HCT116 (cell line): ENCODE data around the gene ERCC6. TPM values are rescaled to one million over a fixed set of nuclear protein-coding genes. Genes with fewer than 3 reads are reported as not detected.

Experiments used
- ATAC-seq: fragments of 200-7000 bp; cut with Tn5 transposase; 2 replicates; pipeline ENCODE4 v1.9.1; 2020; ENCODE audit warnings: mild to moderate bottlenecking, moderate library complexity
- BruUV-seq: library from RNA; stranded (reverse); fragments of 400-500 nt; replicated peaks from 2 replicates; lab custom pipeline; 2021; lab: Mats Ljungman, UMichigan
- CTCF ChIA-PET: fragments of 300-600 bp; sonication (Branson Sonifier 250); formaldehyde crosslinking; loops from one replicate; lab custom pipeline; 2021; ENCODE audit warnings: antibody characterized with exemption; lab: Charles Lee
- POLR2A ChIA-PET: fragments of 300-600, 350-600 bp; sonication (Branson Sonifier 250); formaldehyde crosslinking; loops from one replicate; lab custom pipeline; 2021; ENCODE audit warnings: antibody characterized with exemption; lab: Charles Lee
- RAD21 ChIA-PET, 2 experiments: fragments of 300-600 bp; sonication (Branson Sonifier 250); formaldehyde crosslinking; loops; one replicate each; lab custom pipeline; 2023; ENCODE audit warnings: low total read pairs in 2 of 2; ENCODE audit not compliant: uncharacterized antibody in 2 of 2, unreplicated experiment in 2 of 2, low non-redundant PET in 1 of 2; lab: Charles Lee
- DNase-seq: peaks from one replicate; pipeline ENCODE4 v3.0.0-alpha.2; 2010; ENCODE audit warnings: low read depth, low spot score
- H2AFZ ChIP-seq: fragments of 200-600 bp; shearing (Covaris generic), sonication (generic); 2 replicates; pipeline ENCODE4 v1.6.1; 2017; ENCODE audit warnings: low read depth, mixed run types, mixed read lengths, antibody characterized with exemption, low read length; ENCODE audit not compliant: poor library complexity, severe bottlenecking
- H3K27ac ChIP-seq: 2 replicates; pipeline ENCODE4 v1.5.1; 2012; ENCODE audit warnings: low read depth, low read length
- H3K27me3 ChIP-seq: fragments of 200-600 bp; sonication (generic); 2 replicates; pipeline ENCODE4 v1.6.1; 2016; ENCODE audit warnings: mixed run types, low read length, mixed read lengths; ENCODE audit not compliant: insufficient read depth
- H3K36me3 ChIP-seq, 2 experiments: fragments of 200-500 bp in 1 of 2; fragments of 200-600 bp in 1 of 2; sonication (Bioruptor generic) in 1 of 2; sonication (generic) in 1 of 2; 2 replicates each; pipeline versions ENCODE4 v1.5.1 to v1.6.1; 2014 to 2016; ENCODE audit warnings: low read length in 2 of 2, inconsistent platforms in 1 of 2, mixed read lengths in 1 of 2, mixed run types in 1 of 2; ENCODE audit not compliant: insufficient read depth in 2 of 2, control insufficient read depth in 1 of 2
- H3K4me1 ChIP-seq, 2 experiments: fragments of 200-600 bp in 1 of 2; sonication (generic) in 1 of 2; 2 replicates each; pipeline versions ENCODE4 v1.5.1 to v1.6.1; 2012 to 2017; ENCODE audit warnings: low read length in 2 of 2, inconsistent platforms in 1 of 2, mild to moderate bottlenecking in 1 of 2, mixed read lengths in 1 of 2, mixed run types in 1 of 2, moderate library complexity in 1 of 2; ENCODE audit not compliant: insufficient read depth in 2 of 2, control insufficient read depth in 1 of 2
- H3K4me2 ChIP-seq: fragments of 200-600 bp; sonication (generic); 2 replicates; pipeline ENCODE4 v1.6.1; 2017; ENCODE audit warnings: mixed run types, low read length, mixed read lengths
- H3K4me3 ChIP-seq, 2 experiments: fragments of 200-600 bp in 1 of 2; sonication (generic) in 1 of 2; replicated peaks in 1 of 2; 2 replicates each; pipeline ENCODE4 v1.5.1; 2011 to 2016; ENCODE audit warnings: low read length in 2 of 2, control low read depth in 1 of 2, low read depth in 1 of 2, mild to moderate bottlenecking in 1 of 2, mixed read lengths in 1 of 2, mixed run types in 1 of 2
- H3K79me2 ChIP-seq: fragments of 200-600 bp; sonication (generic); 2 replicates; pipeline ENCODE4 v1.6.1; 2017; ENCODE audit warnings: mild to moderate bottlenecking, mixed run types, low read length, moderate library complexity, mixed read lengths; ENCODE audit not compliant: insufficient read depth
- H3K9ac ChIP-seq: fragments of 200-600 bp; sonication (generic); 2 replicates; pipeline ENCODE4 v1.6.1; 2016; ENCODE audit warnings: low read length, mixed read lengths
- H3K9me2 ChIP-seq: fragments of 200-600 bp; sonication (generic), shearing (Covaris generic); 2 replicates; pipeline ENCODE4 v1.6.1; 2017; ENCODE audit warnings: mixed run types, mild to moderate bottlenecking, moderate library complexity; ENCODE audit not compliant: insufficient read depth
- H3K9me3 ChIP-seq, 2 experiments: fragments of 200-500 bp in 1 of 2; fragments of 200-600 bp in 1 of 2; sonication (Bioruptor generic) in 1 of 2; sonication (generic) in 1 of 2; 2 replicates each; pipeline ENCODE4 v1.6.1; 2014 to 2017; ENCODE audit warnings: low read length in 2 of 2, mixed read lengths in 2 of 2, inconsistent platforms in 1 of 2, low read depth in 1 of 2, mild to moderate bottlenecking in 1 of 2, mixed run types in 1 of 2, moderate library complexity in 1 of 2; ENCODE audit not compliant: control insufficient read depth in 1 of 2, insufficient read depth in 1 of 2
- H4K20me1 ChIP-seq: fragments of 200-600 bp; sonication (generic), shearing (Covaris generic); 2 replicates; pipeline ENCODE4 v1.6.1; 2017; ENCODE audit warnings: mixed run types, mild to moderate bottlenecking, moderate library complexity; ENCODE audit not compliant: insufficient read depth
- CEBPB ChIP-seq: IDR thresholded peaks from 2 replicates; pipeline ENCODE4 v1.6.1; 2012; ENCODE audit warnings: low read depth
- EZH2 ChIP-seq: fragments of 200-600 bp; sonication (generic); IDR thresholded peaks from 2 replicates; pipeline ENCODE4 v1.6.1; 2017; ENCODE audit warnings: antibody characterized with exemption, mixed run types
- EZH2phosphoT487 ChIP-seq: fragments of 200-600 bp; IDR thresholded peaks from 2 replicates; pipeline ENCODE4 v1.6.1; 2018; ENCODE audit warnings: antibody characterized with exemption, borderline replicate concordance
- JUND ChIP-seq: IDR thresholded peaks from 2 replicates; pipeline ENCODE4 v1.6.1; 2012
- REST ChIP-seq: IDR thresholded peaks from 2 replicates; pipeline ENCODE4 v1.6.1; 2012; ENCODE audit warnings: low read depth
- SP1 ChIP-seq: IDR thresholded peaks from 2 replicates; pipeline ENCODE4 v1.6.1; 2012; ENCODE audit warnings: low read depth
- SRF ChIP-seq: IDR thresholded peaks from 2 replicates; pipeline ENCODE4 v1.6.1; 2012; ENCODE audit warnings: low read depth
- TCF7L2 ChIP-seq: IDR thresholded peaks from 2 replicates; pipeline ENCODE4 v1.7.0; 2011; ENCODE audit warnings: borderline replicate concordance, inconsistent platforms; ENCODE audit not compliant: insufficient read depth, insufficient read length; ENCODE audit errors: extremely low read depth
- YY1 ChIP-seq: IDR thresholded peaks from 2 replicates; pipeline ENCODE4 v1.6.1; 2011; ENCODE audit warnings: low read length, low read depth, moderate library complexity, mild to moderate bottlenecking; ENCODE audit not compliant: insufficient replicate concordance; ENCODE audit errors: extremely low read depth
- ZNF274 ChIP-seq: fragments of 200-500 bp; sonication (Bioruptor generic); IDR thresholded peaks from 2 replicates; pipeline ENCODE4 v1.6.1; 2014; ENCODE audit warnings: mild to moderate bottlenecking, low read depth, low read length, inconsistent platforms
- intact Hi-C: fragments of 100-400 bp; cut with micrococcal nuclease; formaldehyde crosslinking; loops from 2 replicates; pipeline ENCODE4 v1.10.0; 2022
- total RNA-seq: library from RNA; stranded (reverse); gene quantifications from one replicate; pipeline ENCODE4 v1.2.1, GENCODE V29; 2021; ENCODE audit not compliant: unreplicated experiment

ERCC6 gene
- total RNA-seq, 1 experiment from 2014 or later = 16.4 TPM

- ATAC-seq (no peak), DNase-seq (no peak)
- Histone ChIP-seq H2AFZ (no peak overlapping the region), H3K27me3 (no peaks in the 10 kb centered on the region), H3K27ac (no peak overlapping the region), H3K9me3 (no peaks in the 10 kb centered on the region), H3K79me2 (no peaks in the 10 kb centered on the region), H3K4me1 (no peaks in the 10 kb centered on the region), H3K9me2 (no peaks in the 10 kb centered on the region), H3K4me3 (no peak overlapping the region), H3K4me2 (no peak overlapping the region), H3K36me3 (peaks cover 5 to 6% of the 10 kb centered on the region in 2 experiments; a peak in 2 of 4 replicates), H4K20me1 (no peaks in the 10 kb centered on the region), H3K9ac (no peak overlapping the region)
- CTCF ChIA-PET = no interaction called here
- POLR2A ChIA-PET = no interaction called here
- BruUV-seq = no TSS peak
- intact Hi-C loops = no loop called here
- TF ChIP-seq JUND (no peak), YY1 (no peak), SP1 (no peak), REST (no peak), EZH2 (no peak), ZNF274 (no peak), SRF (no peak), TCF7L2 (no peak), EZH2phosphoT487 (no peak), CEBPB (no peak)
- RAD21 ChIA-PET = no interaction called here
Observed at GRCh38 chr10:49465736-49466135, 73.2 kb downstream of the ERCC6 start.

Other genes with a start within 250 kb of the ERCC6 start
- gene C10orf71, start 240.0 kb downstream of the ERCC6 start, total RNA-seq = not detected
- not detected for gene DRGX, start 143.0 kb downstream of the ERCC6 start, total RNA-seq
- not detected for gene SLC18A3, start 71.2 kb upstream of the ERCC6 start, total RNA-seq
- not detected for gene CHAT, start 74.9 kb upstream of the ERCC6 start, total RNA-seq
- not detected for gene C10orf53, start 140.5 kb upstream of the ERCC6 start, total RNA-seq
- gene OGDHL, start 223.2 kb upstream of the ERCC6 start, total RNA-seq = 16.3 TPM